Measurements from ENCODE around the gene ATG2A. TPM values are rescaled to one million over a fixed set of nuclear protein-coding genes. Genes with fewer than 3 reads are reported as not detected.
A peak's percentile ranks its signal among the peaks of the same experiment; 100 is the strongest.

ATG2A gene
- total RNA-seq (10 to 100 TPM in 8 of 9 donors, 1 to 10 TPM in 1; 7.6 to 43.5 (median 33.8) TPM), polyA plus RNA-seq (10 to 100 TPM in 2 of 3 donors, 1 to 10 TPM in 1; 3.6 to 43.3 (median 32.4) TPM)
- long read RNA-seq, donor 1 = 0 reads
- long read RNA-seq, donor 2, partial matches to known transcripts = 13 of 13 reads
- long read RNA-seq, donor 2, other reads (novel, unspliced or antisense) = 0 of 13 reads
- long read RNA-seq, donor 3 = 0 reads
- long read RNA-seq, donor 4, partial matches to known transcripts = 1 of 2 reads
- long read RNA-seq, donor 4, other reads (novel, unspliced or antisense) = 1 of 2 reads
- long read RNA-seq, donor 5, partial matches to known transcripts = 10 of 18 reads
- long read RNA-seq, donor 5, other reads (novel, unspliced or antisense) = 8 of 18 reads
- long read RNA-seq, donor 6, partial matches to known transcripts = 4 of 4 reads
- long read RNA-seq, donor 6, other reads (novel, unspliced or antisense) = 0 of 4 reads
- long read RNA-seq, donor 7 = 0 reads
- long read RNA-seq, donor 8 = 0 reads
- long read RNA-seq, donor 9, partial matches to known transcripts = 5 of 5 reads
- long read RNA-seq, donor 9, other reads (novel, unspliced or antisense) = 0 of 5 reads
- long read RNA-seq, donor 10 = 0 reads

DNA sequence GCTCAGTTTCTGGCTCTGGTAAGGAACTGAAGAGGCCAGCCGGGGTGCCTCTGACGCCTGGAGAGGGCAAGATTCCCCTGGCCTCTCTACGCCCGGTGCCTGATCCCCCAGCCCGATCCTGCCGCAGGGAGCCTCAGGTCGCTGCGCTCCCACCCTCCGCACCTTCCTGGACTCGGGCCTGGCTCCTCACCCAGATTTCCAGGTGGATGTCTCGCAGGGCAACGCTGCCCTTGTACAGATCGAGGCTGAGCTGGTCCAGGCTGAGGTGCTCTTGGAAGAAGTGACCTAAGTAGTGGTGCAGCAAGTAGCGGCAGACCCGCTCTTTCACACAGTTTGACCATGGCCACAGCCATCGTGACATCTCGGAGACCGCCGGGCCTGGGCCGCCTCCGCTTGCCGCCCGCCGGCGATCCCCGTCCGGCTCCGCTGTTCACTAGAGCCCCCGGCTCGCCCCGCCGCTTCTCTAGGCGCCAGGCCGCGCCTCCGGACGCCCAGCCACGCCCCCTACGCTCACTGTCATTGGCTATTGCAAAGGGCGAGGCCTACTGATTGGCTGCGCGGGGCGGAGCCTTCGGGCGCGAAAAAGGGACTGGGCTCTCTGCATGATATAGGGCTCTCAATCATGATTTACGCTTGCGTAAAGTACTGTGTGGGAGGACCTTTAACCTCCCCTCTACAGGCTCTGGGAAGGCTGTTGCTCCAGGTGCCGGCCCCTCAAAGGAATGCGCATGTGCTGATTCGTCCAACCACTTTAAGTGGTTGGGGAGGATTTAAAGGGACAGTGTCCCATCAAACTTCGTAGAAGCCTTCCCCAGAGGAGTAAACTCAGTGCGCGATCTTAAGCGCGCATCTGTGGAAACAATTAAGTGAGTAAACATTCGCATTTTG lies at the start of gene ATG2A:
TSS of gene ATG2A (minus strand) at position 435 of the 888 bp plus-strand sequence. CDS start at position 361, 74 bp downstream.
- WGBS, 4 donors = 0 to 1% (median 0%) methylated on average over 14 to 57 of the region's 57 CpGs
- peak within 1 kb of the TSS; percentile 7 to 84 (median 70) for H3K4me3 ChIP-seq
- H3K36me3 ChIP-seq (replicated peaks in 1 of 2) = peaks cover 0 to 22% of the 10 kb centered on the region in 2 donors
- H3K9me3 ChIP-seq (replicated peaks in 1 of 3) = no peaks in the 10 kb centered on the region
- no peaks in the 10 kb centered on the region for H3K27me3 ChIP-seq
- peaks cover 3 to 26% of the 10 kb centered on the region in 2 donors for H3K4me1 ChIP-seq (replicated peaks in 1 of 2)
- peak; percentile 85 to 90 for TF ChIP-seq POLR2A (IDR thresholded peaks at IDR 0.05)
- TF ChIP-seq, protein P1, sequence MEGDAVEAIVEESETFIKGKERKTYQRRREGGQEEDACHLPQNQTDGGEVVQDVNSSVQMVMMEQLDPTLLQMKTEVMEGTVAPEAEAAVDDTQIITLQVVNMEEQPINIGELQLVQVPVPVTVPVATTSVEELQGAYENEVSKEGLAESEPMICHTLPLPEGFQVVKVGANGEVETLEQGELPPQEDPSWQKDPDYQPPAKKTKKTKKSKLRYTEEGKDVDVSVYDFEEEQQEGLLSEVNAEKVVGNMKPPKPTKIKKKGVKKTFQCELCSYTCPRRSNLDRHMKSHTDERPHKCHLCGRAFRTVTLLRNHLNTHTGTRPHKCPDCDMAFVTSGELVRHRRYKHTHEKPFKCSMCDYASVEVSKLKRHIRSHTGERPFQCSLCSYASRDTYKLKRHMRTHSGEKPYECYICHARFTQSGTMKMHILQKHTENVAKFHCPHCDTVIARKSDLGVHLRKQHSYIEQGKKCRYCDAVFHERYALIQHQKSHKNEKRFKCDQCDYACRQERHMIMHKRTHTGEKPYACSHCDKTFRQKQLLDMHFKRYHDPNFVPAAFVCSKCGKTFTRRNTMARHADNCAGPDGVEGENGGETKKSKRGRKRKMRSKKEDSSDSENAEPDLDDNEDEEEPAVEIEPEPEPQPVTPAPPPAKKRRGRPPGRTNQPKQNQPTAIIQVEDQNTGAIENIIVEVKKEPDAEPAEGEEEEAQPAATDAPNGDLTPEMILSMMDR (IDR thresholded peaks at IDR 0.05) = peak in 1 of 6 experiments; percentile 7
- intact Hi-C loops (cut with DNase I) = no loop called here
- DNase-seq = peak; percentile 99 to 100 (median 99)
- H3K27ac ChIP-seq = peak within 1 kb of the TSS in 4 of 5 donors; percentile 48 to 84 (median 70)

DNA sequence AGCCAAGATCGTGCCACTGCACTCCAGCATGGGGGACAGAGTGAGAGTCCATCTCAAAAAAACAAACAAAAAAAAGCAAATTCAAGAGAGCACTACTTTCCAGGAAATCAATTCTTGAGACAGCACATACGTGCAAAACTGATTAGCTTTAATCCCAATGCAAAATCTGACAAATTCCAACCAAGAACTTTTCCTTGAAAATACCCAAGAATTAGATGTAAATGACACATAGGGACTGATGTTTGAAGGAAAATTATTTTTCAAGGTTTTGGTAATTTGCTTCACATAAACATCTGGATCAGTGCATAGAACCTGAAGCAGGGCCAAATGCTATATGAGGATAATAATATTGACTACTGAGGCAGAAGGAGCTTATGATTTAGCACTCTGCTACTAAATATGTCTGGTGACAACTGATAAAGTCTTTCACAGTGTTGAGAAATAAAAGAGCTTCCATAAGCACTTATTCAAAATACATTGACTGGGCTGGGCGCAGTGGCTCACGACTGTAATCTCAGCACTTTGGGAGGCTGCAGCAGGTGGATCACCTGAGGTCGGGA lies 46.1 kb upstream of the ATG2A start:
- intact Hi-C loops (cut with DNase I) = no loop called here
- Histone ChIP-seq H3K9me3 (replicated peaks in 1 of 3) (no peaks in the 10 kb centered on the region), H3K4me1 (replicated peaks in 1 of 2) (no peaks in the 10 kb centered on the region), H3K27me3 (no peaks in the 10 kb centered on the region), H3K36me3 (replicated peaks in 1 of 2) (no peaks in the 10 kb centered on the region), H3K4me3 (no peak overlapping the region), H3K27ac (no peak overlapping the region)
- TF ChIP-seq, protein P1 (IDR thresholded peaks at IDR 0.05) = no peak
- TF ChIP-seq POLR2A (IDR thresholded peaks at IDR 0.05) = no peak
- DNase-seq = no peak
- 73 to 82% (median 78%) methylated on average over 5 of the region's 5 CpGs for WGBS, 4 donors

DNA sequence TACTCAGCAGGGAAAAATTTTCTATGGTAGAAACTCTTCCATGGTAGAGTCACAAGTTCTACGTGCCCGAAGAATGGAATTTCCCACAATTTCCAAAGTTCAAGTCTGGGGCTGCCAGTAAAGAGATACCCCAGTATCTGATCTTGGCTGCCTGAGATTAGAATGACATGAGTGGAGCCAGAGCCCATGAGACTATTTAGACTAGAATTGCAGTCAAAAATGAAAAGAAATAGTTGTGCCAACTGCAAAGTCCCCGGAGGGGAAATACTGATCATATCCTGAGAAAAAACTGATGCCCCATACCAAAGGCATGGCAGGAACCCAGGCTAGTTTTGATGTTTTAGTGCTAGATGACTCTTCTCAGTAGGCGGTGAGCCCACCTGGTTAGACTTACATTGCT lies 43.7 kb upstream of the ATG2A start:
- Histone ChIP-seq H3K27me3 (peaks cover 4% of the 10 kb centered on the region), H3K36me3 (replicated peaks in 1 of 2) (no peaks in the 10 kb centered on the region), H3K27ac (no peak overlapping the region), H3K9me3 (replicated peaks in 1 of 3) (no peaks in the 10 kb centered on the region), H3K4me1 (replicated peaks in 1 of 2) (no peaks in the 10 kb centered on the region), H3K4me3 (no peak overlapping the region)
- TF ChIP-seq, protein P1 (IDR thresholded peaks at IDR 0.05) = no peak
- TF ChIP-seq POLR2A (IDR thresholded peaks at IDR 0.05) = no peak
- 63 to 69% (median 66%) methylated on average over 4 of the region's 4 CpGs for WGBS, 4 donors
- no peak for DNase-seq
- intact Hi-C loops (cut with DNase I) = no loop called here

All from adrenal gland (tissue), 19 donors.